ENCODE data around the gene TEDC1. TPM values are rescaled to one million over a fixed set of nuclear protein-coding genes. Genes with fewer than 3 reads are reported as not detected.

Gene TEDC1
- polyA plus RNA-seq, 1 of the 3 experiments (the other 2 are of a cell fraction) = 13.4 TPM

DNA sequence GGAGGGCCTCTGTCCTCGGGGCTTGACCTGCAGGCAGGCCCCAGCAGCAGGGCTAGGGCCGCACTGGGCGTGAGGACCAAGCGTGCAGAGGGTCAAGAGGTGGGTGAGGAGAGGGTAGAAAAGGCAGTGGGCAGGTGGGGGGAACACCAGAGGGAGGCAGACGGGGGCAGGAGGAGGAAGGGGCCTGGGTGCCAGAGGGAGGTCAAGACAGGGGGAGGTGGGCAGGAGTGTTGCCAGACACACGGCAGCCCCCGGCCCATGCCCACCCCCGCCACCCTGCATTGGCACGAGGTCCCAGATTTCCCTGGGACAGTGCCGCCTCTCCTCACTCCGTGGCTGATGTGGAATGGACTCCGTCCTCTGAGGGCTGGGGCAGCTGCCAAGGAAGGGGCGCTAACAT is 43.5 kb downstream of the TEDC1 start:
- H3K9me2 ChIP-seq = no peaks in the 10 kb centered on the region
- no peak overlapping the region for H3K4me2 ChIP-seq
- H3K27me3 ChIP-seq (ENCODE audit: insufficient read depth) = no peaks in the 10 kb centered on the region
- TF ChIP-seq SMC3 (IDR thresholded peaks at IDR 0.05; ENCODE audit: low read depth, low read length) (no peak), MEF2A (IDR thresholded peaks at IDR 0.05; ENCODE audit: borderline replicate concordance, low read depth) (no peak), YY1 (IDR thresholded peaks at IDR 0.05; ENCODE audit: low read depth) (no peak), RAD21 (IDR thresholded peaks at IDR 0.05; ENCODE audit: low read length) (no peak), CHD2 (IDR thresholded peaks at IDR 0.05; ENCODE audit: low read length, partially characterized antibody) (no peak), EZH2phosphoT487 (IDR thresholded peaks at IDR 0.05; ENCODE audit: borderline replicate concordance, low read depth) (no peak), NFIC (IDR thresholded peaks at IDR 0.05; ENCODE audit: borderline replicate concordance) (no peak), MXI1 (IDR thresholded peaks at IDR 0.05; ENCODE audit: low read depth, low read length) (no peak), RFX5 (IDR thresholded peaks at IDR 0.05; ENCODE audit: low read length) (no peak), RCOR1 (IDR thresholded peaks at IDR 0.05; ENCODE audit: low read length) (no peak), JUND (IDR thresholded peaks at IDR 0.05) (no peak), NRF1 (IDR thresholded peaks at IDR 0.05; ENCODE audit: low read depth, low read length) (no peak), GABPA (IDR thresholded peaks at IDR 0.05; ENCODE audit: low read depth) (no peak), ELF1 (IDR thresholded peaks at IDR 0.05) (no peak)
- TF ChIP-seq, protein P1, sequence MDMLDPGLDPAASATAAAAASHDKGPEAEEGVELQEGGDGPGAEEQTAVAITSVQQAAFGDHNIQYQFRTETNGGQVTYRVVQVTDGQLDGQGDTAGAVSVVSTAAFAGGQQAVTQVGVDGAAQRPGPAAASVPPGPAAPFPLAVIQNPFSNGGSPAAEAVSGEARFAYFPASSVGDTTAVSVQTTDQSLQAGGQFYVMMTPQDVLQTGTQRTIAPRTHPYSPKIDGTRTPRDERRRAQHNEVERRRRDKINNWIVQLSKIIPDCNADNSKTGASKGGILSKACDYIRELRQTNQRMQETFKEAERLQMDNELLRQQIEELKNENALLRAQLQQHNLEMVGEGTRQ (IDR thresholded peaks at IDR 0.05; ENCODE audit: borderline replicate concordance, low read depth, low read length) = no peak
- no peaks in the 10 kb centered on the region for H3K79me2 ChIP-seq (ENCODE audit: insufficient read depth)
- ChIA-PET CTCF (interaction anchor here (0.9 kb wide), 1 partner anchor 44 kb away, joined by 3 read pairs; no protein-coding TSS in a partner anchor), POLR2A (no interaction called here)
- peaks cover 0 to 2% of the 10 kb centered on the region in 2 experiments for H3K36me3 ChIP-seq (replicated peaks in 1 of 2; ENCODE audit: control insufficient read depth in 1 of 2, insufficient read depth in 2 of 2, low read length in 1 of 2)
- H3K9ac ChIP-seq = no peak overlapping the region
- no peak overlapping the region for H3K27ac ChIP-seq (ENCODE audit: low read depth in 2 of 2, low read length in 1 of 2)
- no peaks in the 10 kb centered on the region; a peak in 1 of 4 replicates for H3K4me1 ChIP-seq (ENCODE audit: control insufficient read depth in 1 of 2, insufficient read depth in 2 of 2, low read depth in 1 of 2, low read length in 1 of 2)
- peak; percentile 26 for DNase-seq
- H3K9me3 ChIP-seq = no peaks in the 10 kb centered on the region
- H2AFZ ChIP-seq (ENCODE audit: low read depth) = no peak overlapping the region
- H4K20me1 ChIP-seq (ENCODE audit: insufficient read depth) = no peaks in the 10 kb centered on the region
- no peak overlapping the region for H3K4me3 ChIP-seq (ENCODE audit: low read depth in 2 of 2, low read length in 1 of 2)
- no peaks in the 10 kb centered on the region for H3F3A ChIP-seq (replicated peaks; ENCODE audit: insufficient read depth)
- WGBS (ENCODE audit: low lambda C conversion rate) = 68% methylated on average over 9 of the region's 13 CpGs

GRCh38 chr14:105536051-105536450 is 45.0 kb downstream of the TEDC1 start:
- Histone ChIP-seq H3K9me2 (no peaks in the 10 kb centered on the region), H3K79me2 (ENCODE audit: insufficient read depth) (no peaks in the 10 kb centered on the region), H2AFZ (ENCODE audit: low read depth) (no peak overlapping the region), H3K27me3 (ENCODE audit: insufficient read depth) (no peaks in the 10 kb centered on the region; the same call in 1 of the 2 replicates), H3K36me3 (replicated peaks in 1 of 2; ENCODE audit: control insufficient read depth in 1 of 2, insufficient read depth in 2 of 2, low read length in 1 of 2) (no peaks in the 10 kb centered on the region), H3K27ac (ENCODE audit: low read depth in 2 of 2, low read length in 1 of 2) (no peak overlapping the region), H3K9me3 (no peaks in the 10 kb centered on the region), H3K4me2 (no peak overlapping the region), H3F3A (replicated peaks; ENCODE audit: insufficient read depth) (no peaks in the 10 kb centered on the region), H4K20me1 (ENCODE audit: insufficient read depth) (no peaks in the 10 kb centered on the region), H3K4me3 (ENCODE audit: low read depth in 2 of 2, low read length in 1 of 2) (no peak overlapping the region), H3K4me1 (ENCODE audit: control insufficient read depth in 1 of 2, insufficient read depth in 2 of 2, low read depth in 1 of 2, low read length in 1 of 2) (no peaks in the 10 kb centered on the region; a peak in 1 of 4 replicates), H3K9ac (no peak overlapping the region)
- DNase-seq = peak; percentile 20
- CTCF ChIA-PET = interaction anchor here (1.2 to 3.6 kb wide), 5 partner anchors 7 to 165 kb away, joined by 3 to 27 read pairs (median 10); partner anchors contain the start of gene TMEM121
- WGBS (ENCODE audit: low lambda C conversion rate) = 12% methylated on average over 2 of the region's 7 CpGs
- TF ChIP-seq FOXJ3 (CRISPR knock-in tag; IDR thresholded peaks at IDR 0.05) = no peak
- no peak for TF ChIP-seq POLR2AphosphoS5 (IDR thresholded peaks at IDR 0.05; ENCODE audit: low read depth, low read length)
- no peak for TF ChIP-seq MAX (IDR thresholded peaks at IDR 0.05; ENCODE audit: low read depth)
- TF ChIP-seq ELF1 (IDR thresholded peaks at IDR 0.05) = no peak
- TF ChIP-seq NRF1 (IDR thresholded peaks at IDR 0.05; ENCODE audit: low read depth, low read length) = no peak
- no peak for TF ChIP-seq GABPA (IDR thresholded peaks at IDR 0.05; ENCODE audit: low read depth)
- TF ChIP-seq GATA2 (CRISPR knock-in tag; IDR thresholded peaks at IDR 0.05) = no peak
- TF ChIP-seq FOSL2 (IDR thresholded peaks at IDR 0.05; ENCODE audit: borderline replicate concordance, low read depth) = no peak
- TF ChIP-seq, protein P2, sequence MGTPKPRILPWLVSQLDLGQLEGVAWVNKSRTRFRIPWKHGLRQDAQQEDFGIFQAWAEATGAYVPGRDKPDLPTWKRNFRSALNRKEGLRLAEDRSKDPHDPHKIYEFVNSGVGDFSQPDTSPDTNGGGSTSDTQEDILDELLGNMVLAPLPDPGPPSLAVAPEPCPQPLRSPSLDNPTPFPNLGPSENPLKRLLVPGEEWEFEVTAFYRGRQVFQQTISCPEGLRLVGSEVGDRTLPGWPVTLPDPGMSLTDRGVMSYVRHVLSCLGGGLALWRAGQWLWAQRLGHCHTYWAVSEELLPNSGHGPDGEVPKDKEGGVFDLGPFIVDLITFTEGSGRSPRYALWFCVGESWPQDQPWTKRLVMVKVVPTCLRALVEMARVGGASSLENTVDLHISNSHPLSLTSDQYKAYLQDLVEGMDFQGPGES (IDR thresholded peaks at IDR 0.05; ENCODE audit: low read depth, low read length) = no peak
- TF ChIP-seq, protein P3, sequence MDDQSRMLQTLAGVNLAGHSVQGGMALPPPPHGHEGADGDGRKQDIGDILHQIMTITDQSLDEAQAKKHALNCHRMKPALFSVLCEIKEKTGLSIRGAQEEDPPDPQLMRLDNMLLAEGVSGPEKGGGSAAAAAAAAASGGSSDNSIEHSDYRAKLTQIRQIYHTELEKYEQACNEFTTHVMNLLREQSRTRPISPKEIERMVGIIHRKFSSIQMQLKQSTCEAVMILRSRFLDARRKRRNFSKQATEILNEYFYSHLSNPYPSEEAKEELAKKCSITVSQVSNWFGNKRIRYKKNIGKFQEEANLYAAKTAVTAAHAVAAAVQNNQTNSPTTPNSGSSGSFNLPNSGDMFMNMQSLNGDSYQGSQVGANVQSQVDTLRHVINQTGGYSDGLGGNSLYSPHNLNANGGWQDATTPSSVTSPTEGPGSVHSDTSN (IDR thresholded peaks at IDR 0.05) = no peak
- no peak for TF ChIP-seq FOXM1 (IDR thresholded peaks at IDR 0.05; ENCODE audit: low read depth)
- TF ChIP-seq, protein P1 (IDR thresholded peaks at IDR 0.05; ENCODE audit: borderline replicate concordance, low read depth, low read length) = no peak
- no peak for TF ChIP-seq EP300 (IDR thresholded peaks at IDR 0.05; ENCODE audit: borderline replicate concordance in 1 of 2, low read depth in 1 of 2, low read length in 1 of 2)
- TF ChIP-seq RXRA (IDR thresholded peaks at IDR 0.05; ENCODE audit: borderline replicate concordance, low read depth) = no peak
- TF ChIP-seq NFIC (IDR thresholded peaks at IDR 0.05; ENCODE audit: borderline replicate concordance) = no peak
- POLR2A ChIA-PET = no interaction called here

Data from SK-N-SH (cell line).